Esophagus muscularis mucosa (tissue), 4 donors: ENCODE results near the gene BICRAL. TPM values are rescaled to one million over a fixed set of nuclear protein-coding genes. Genes with fewer than 3 reads are reported as not detected.

ENCODE experiments used
- DNase-seq: peaks from one replicate; pipeline ENCODE4 v3.0.0-alpha.2; 2017; ENCODE audit errors: extremely low spot score
- H3K27ac ChIP-seq, 4 donors: fragments of 200-600 bp; sonication (generic); replicated peaks in 1 of 4; 1 replicate in 3 of 4; 2 replicates in 1 of 4; pipeline ENCODE4 v1.5.1; 2016 to 2019; ENCODE audit warnings: mild to moderate bottlenecking in 1 of 4
- H3K27me3 ChIP-seq, 4 donors: fragments of 200-600 bp; sonication (generic); one replicate each; pipeline versions ENCODE4 v1.5.1 to v1.6.0; 2016 to 2019
- H3K36me3 ChIP-seq, 4 donors: fragments of 200-600 bp; sonication (generic); one replicate each; pipeline ENCODE4 v1.5.1; 2016 to 2019
- H3K4me1 ChIP-seq, 4 donors: fragments of 200-600 bp; sonication (generic); one replicate each; pipeline ENCODE4 v1.5.1; 2016 to 2019
- H3K4me3 ChIP-seq, 4 donors: fragments of 200-600 bp; sonication (generic); 1 replicate in 2 of 4; 2 replicates in 2 of 4; pipeline ENCODE4 v1.5.1; 2016 to 2019; ENCODE audit warnings: mild to moderate bottlenecking in 4 of 4, moderate library complexity in 1 of 4
- H3K9me3 ChIP-seq, 4 donors: fragments of 200-600 bp; sonication (generic); 1 replicate in 3 of 4; 2 replicates in 1 of 4; pipeline ENCODE4 v1.5.1; 2016 to 2019
- EP300 ChIP-seq: sonication (generic); formaldehyde crosslinking; IDR thresholded peaks from one replicate; pipeline ENCODE4 v1.6.1; 2017; ENCODE audit warnings: antibody characterized with exemption
- POLR2A ChIP-seq: fragments of 450-650 bp; IDR thresholded peaks from one replicate; pipeline ENCODE4 v1.6.1; 2017; ENCODE audit warnings: antibody characterized with exemption, moderate library complexity, mild to moderate bottlenecking, low read depth
- POLR2AphosphoS5 ChIP-seq, 2 donors: sonication (generic); formaldehyde crosslinking; IDR thresholded peaks; one replicate each; pipeline ENCODE4 v1.6.1; 2017; ENCODE audit warnings: antibody characterized with exemption in 2 of 2
- WGBS: methylation state at CpG from one replicate; pipeline ENCODE4 v1.1.5; 2018; 5-methylcytosine and 5-hydroxymethylcytosine counted together
- intact Hi-C: fragments of 100-400 bp; cut with DNase I; formaldehyde crosslinking; loops from one replicate; pipeline ENCODE4 v1.15.1; 2023
- total RNA-seq, 4 donors: library from RNA; depleted of rRNA; stranded (reverse); fragments of >200 nt; gene quantifications; one replicate each; pipeline versions ENCODE4 v1.1.0 to v1.2.1, GENCODE V29; 2016
- TF ChIP-seq, protein P1 (sequence below), 3 experiments: fragments of 200-600 bp in 2 of 3; fragments of 450-650 bp in 1 of 3; sonication (generic) in 2 of 3; IDR thresholded peaks; one replicate each; pipeline ENCODE4 v1.5.1; 2017 to 2019; ENCODE audit warnings: antibody characterized with exemption in 3 of 3, mild to moderate bottlenecking in 2 of 3, moderate library complexity in 1 of 3

BICRAL gene
- total RNA-seq, 4 donors from 2014 or later, result 18.2 to 27.9 (median 23.4) TPM

GRCh38 chr6:42744351-42744893 is 37.4 kb upstream of the BICRAL start:
- H3K27ac ChIP-seq, result peak overlapping the region; percentile 97 to 99 (median 98)
- intact Hi-C loops, result loop anchor here (10.0 kb wide), 1 partner anchor 80 kb away; no protein-coding TSS in a partner anchor
- H3K36me3 ChIP-seq, result no peaks in the 10 kb centered on the region
- WGBS, result 60% methylated on average over 21 of the region's 21 CpGs
- peak overlapping the region; percentile 91 to 98 (median 95) for H3K4me3 ChIP-seq
- no peak for DNase-seq
- peaks cover 26 to 53% (median 42%) of the 10 kb centered on the region in 4 donors for H3K4me1 ChIP-seq
- TF ChIP-seq POLR2AphosphoS5 (IDR thresholded peaks at IDR 0.05) (no peak), POLR2A (no peak), EP300 (no peak)
- TF ChIP-seq, protein P1, sequence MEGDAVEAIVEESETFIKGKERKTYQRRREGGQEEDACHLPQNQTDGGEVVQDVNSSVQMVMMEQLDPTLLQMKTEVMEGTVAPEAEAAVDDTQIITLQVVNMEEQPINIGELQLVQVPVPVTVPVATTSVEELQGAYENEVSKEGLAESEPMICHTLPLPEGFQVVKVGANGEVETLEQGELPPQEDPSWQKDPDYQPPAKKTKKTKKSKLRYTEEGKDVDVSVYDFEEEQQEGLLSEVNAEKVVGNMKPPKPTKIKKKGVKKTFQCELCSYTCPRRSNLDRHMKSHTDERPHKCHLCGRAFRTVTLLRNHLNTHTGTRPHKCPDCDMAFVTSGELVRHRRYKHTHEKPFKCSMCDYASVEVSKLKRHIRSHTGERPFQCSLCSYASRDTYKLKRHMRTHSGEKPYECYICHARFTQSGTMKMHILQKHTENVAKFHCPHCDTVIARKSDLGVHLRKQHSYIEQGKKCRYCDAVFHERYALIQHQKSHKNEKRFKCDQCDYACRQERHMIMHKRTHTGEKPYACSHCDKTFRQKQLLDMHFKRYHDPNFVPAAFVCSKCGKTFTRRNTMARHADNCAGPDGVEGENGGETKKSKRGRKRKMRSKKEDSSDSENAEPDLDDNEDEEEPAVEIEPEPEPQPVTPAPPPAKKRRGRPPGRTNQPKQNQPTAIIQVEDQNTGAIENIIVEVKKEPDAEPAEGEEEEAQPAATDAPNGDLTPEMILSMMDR (IDR thresholded peaks at IDR 0.05), result no peak
- H3K27me3 ChIP-seq, result no peaks in the 10 kb centered on the region
- H3K9me3 ChIP-seq, result no peaks in the 10 kb centered on the region

DNA sequence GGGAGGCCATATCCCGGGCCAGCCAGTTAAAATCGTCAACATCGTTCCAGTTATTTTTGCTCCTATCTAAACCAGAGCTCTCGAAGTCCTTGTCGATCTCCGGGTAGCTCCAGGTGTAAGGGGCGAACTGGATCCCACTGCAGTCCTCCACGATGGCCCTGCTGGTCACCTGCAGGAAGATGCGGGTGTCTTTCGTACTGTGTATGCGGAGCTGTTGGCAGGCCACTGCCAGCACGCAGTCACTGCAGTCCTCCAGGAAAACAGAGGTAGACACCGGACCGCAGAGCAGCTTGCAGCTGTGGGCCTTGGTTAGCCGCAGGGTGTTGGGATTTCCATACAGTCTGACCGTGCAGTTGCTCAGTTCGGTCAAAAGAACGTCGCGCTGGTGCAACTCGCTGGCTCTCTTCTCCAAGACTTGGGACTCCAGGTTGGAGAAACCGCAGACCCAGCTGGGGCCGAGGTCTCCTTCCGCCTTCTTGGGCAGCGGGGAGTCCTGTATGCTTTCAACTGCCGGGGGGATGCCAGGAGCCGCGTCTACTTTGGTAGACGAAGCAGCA is 36.7 kb upstream of the BICRAL start:
- Histone ChIP-seq H3K36me3 (no peaks in the 10 kb centered on the region), H3K9me3 (no peaks in the 10 kb centered on the region), H3K4me3 (peak overlapping the region; percentile 91 to 98 (median 95)), H3K27ac (peak overlapping the region; percentile 97 to 99 (median 98)), H3K4me1 (peaks cover 26 to 55% (median 42%) of the 10 kb centered on the region in 4 donors), H3K27me3 (no peaks in the 10 kb centered on the region)
- DNase-seq, result no peak
- WGBS, result 0% methylated on average over 9 of the region's 29 CpGs
- intact Hi-C loops, result loop anchor here (5.0 to 10.0 kb wide), 2 partner anchors 80 to 132 kb away; partner anchors contain the start of gene RPL7L1
- TF ChIP-seq POLR2A, result no peak
- TF ChIP-seq, protein P1 (IDR thresholded peaks at IDR 0.05), result peak in 1 of 3 experiments; percentile 9

DNA sequence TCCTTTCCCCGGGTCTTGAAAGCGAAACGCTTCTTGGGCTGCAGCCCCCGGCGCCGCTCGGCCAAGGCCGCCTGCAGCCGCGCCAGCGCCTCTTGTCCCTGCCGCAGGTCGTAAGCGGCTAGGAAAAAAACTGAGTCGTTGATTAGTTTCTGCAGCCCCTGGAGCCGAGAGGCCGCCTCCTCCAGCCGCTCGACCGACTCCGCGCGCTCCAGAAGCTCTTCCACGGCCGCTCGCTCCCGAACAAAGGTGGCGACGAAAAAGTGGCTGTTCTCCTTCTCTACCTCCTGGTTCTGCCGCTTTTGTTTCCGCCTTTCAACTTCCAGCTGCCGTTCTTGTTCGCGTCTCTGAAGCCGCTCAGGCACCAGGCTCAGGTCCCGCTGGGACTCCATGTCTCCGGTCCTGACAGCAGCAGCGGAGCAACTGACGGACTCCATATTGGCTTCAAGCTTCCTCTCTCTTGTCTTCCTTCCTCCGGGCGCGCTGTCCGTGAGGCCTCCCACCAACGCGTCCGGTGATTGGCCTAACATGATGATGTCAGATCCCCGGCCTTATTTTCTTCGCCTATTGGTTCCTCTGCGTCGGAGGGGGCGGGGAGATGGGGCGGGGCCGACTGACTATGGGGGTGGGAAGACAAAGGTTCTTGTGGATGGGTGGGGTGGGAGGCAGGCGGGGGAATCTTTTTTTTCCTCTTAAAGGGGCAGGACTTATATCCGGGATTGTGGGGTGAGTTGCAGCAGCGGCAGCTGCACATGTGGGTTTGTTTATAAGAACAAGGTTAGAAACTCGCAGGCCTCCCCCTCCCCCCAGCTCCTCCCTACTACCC is 36.0 kb upstream of the BICRAL start, which contains the start of gene TBCC:
Gene TBCC, minus strand, starts transcription at position 464 of the 823 bp plus-strand sequence. Its CDS starts 30 bp downstream, at position 434.
- no peaks in the 10 kb centered on the region for H3K27me3 ChIP-seq
- peak; percentile 100 for DNase-seq
- peaks cover 26 to 60% (median 42%) of the 10 kb centered on the region in 4 donors for H3K4me1 ChIP-seq
- peak within 1 kb of the TSS; percentile 91 to 98 (median 95) for H3K4me3 ChIP-seq
- TF ChIP-seq, protein P1 (IDR thresholded peaks at IDR 0.05), result no peak
- TF ChIP-seq POLR2A (peak; percentile 80), EP300 (no peak), POLR2AphosphoS5 (IDR thresholded peaks at IDR 0.05) (peak; percentile 99)
- peak within 1 kb of the TSS; percentile 97 to 99 (median 98) for H3K27ac ChIP-seq
- intact Hi-C loops, result loop anchor here (2.0 to 10.0 kb wide), 3 partner anchors 41 to 131 kb away; partner anchors contain the start of gene RPL7L1
- under 1% methylated on average over 46 of the region's 57 CpGs for WGBS
- H3K36me3 ChIP-seq, result no peaks in the 10 kb centered on the region
- no peaks in the 10 kb centered on the region for H3K9me3 ChIP-seq

GRCh38 chr6:42746463-42747391 is 35.1 kb upstream of the BICRAL start:
- WGBS, result 0% methylated on average over 54 of the region's 55 CpGs
- TF ChIP-seq EP300 (no peak), POLR2AphosphoS5 (IDR thresholded peaks at IDR 0.05) (peak; percentile 93 to 98), POLR2A (peak; percentile 54)
- TF ChIP-seq, protein P1 (IDR thresholded peaks at IDR 0.05), result no peak
- DNase-seq, result peak; percentile 96

More at GRCh38 chr6:42746463-42747391, 35.1 kb upstream of the BICRAL start:
- no peaks in the 10 kb centered on the region for H3K27me3 ChIP-seq
- H3K4me1 ChIP-seq, result peaks cover 26 to 63% (median 42%) of the 10 kb centered on the region in 4 donors
- peak overlapping the region; percentile 97 to 99 (median 98) for H3K27ac ChIP-seq
- no peaks in the 10 kb centered on the region for H3K36me3 ChIP-seq
- H3K4me3 ChIP-seq, result peak overlapping the region; percentile 91 to 98 (median 95)
- H3K9me3 ChIP-seq, result no peaks in the 10 kb centered on the region
- intact Hi-C loops, result loop anchor here (2.0 to 10.0 kb wide), 3 partner anchors 40 to 131 kb away; partner anchors contain the start of gene RPL7L1
